ENCODE measurements around the gene APAF1.

Gene APAF1

DNA sequence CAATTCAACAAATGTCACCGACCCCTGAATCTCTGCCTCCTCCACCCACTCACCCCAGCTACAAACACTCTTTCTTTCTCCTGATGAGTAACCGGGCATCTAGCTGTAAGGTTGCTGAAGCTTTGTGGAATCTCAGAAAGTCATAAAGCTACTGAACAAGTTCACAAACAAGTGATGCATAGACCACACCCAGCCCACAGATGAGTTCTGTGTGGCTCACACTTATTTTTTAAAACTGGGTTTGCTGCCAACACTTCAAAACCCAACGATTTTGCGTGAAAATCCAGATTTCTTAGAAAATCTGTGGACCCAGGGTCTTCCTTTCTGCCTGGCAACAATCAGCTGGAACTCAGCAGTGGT is 96.1 kb downstream of the APAF1 start:
- TF ChIP-seq, protein P1, sequence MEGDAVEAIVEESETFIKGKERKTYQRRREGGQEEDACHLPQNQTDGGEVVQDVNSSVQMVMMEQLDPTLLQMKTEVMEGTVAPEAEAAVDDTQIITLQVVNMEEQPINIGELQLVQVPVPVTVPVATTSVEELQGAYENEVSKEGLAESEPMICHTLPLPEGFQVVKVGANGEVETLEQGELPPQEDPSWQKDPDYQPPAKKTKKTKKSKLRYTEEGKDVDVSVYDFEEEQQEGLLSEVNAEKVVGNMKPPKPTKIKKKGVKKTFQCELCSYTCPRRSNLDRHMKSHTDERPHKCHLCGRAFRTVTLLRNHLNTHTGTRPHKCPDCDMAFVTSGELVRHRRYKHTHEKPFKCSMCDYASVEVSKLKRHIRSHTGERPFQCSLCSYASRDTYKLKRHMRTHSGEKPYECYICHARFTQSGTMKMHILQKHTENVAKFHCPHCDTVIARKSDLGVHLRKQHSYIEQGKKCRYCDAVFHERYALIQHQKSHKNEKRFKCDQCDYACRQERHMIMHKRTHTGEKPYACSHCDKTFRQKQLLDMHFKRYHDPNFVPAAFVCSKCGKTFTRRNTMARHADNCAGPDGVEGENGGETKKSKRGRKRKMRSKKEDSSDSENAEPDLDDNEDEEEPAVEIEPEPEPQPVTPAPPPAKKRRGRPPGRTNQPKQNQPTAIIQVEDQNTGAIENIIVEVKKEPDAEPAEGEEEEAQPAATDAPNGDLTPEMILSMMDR (IDR thresholded peaks at IDR 0.05; ENCODE audit: extremely low read depth, missing control alignments), result no peak
- no peak for DNase-seq (ENCODE audit: low spot score)

DNA sequence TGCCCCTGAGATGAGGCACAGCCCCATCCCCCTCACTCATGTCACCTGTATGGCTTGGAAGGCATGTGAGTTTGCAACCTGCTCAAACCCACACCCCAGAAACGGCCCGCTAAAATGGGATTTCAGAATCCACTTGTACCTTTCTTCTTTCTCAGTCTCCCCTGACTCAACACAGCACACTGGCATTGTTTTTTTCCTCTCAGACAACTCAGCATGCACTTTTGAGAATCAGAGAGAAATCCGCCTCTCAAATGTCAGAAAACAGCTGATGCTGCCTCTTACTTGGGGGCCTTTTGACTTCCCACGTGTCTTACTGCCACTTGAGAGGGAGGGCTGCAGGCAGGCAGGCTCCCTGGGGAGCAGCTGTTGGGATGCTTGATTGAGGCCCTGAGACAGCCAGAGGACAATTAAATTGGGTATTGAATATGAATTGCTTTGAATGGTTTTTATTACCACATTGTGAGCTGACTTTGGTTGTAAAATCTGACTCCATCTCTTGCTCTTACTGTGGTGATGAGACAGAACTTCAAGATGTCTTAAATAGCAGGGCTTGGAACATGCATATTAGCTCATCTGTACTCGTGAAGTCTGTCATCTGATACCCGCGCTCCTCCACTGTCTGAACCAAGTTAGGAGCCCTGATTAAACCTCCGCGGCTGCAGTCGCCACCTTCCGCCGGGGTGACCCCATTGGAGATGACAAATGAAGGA is 96.6 kb downstream of the APAF1 start:
- DNase-seq (ENCODE audit: low spot score), result no peak
- TF ChIP-seq, protein P1 (IDR thresholded peaks at IDR 0.05; ENCODE audit: extremely low read depth, missing control alignments), result no peak

DNA sequence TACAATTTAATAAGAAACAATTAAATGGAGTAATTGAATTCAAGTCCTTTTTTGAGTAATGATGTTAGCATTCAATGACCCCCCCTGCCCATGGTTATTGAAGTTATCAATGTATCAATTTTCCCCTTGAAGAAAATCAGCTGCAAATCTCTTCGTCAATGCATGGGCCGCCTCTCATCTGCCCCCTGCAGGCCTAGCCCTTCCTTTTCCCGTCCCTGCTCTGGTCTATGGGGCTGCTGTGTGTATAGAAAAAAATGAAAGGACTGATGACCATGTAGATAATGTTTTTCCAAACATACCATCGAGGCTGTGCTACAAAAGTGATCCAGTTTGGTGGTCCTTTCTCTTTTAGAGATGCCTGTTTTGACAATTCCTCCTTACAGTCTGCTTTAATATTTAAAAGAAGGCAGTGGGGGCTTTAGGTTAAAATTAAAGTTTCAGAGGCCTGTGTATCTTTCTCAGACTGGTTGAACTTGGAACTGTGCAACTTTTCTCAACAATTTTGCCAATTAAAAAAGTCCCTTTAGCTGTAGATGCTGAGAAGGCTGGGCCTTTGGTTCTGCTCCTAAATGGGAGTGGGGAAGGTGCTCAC is 98.4 kb downstream of the APAF1 start:
- DNase-seq (ENCODE audit: low spot score), result peak; percentile 58
- TF ChIP-seq, protein P1 (IDR thresholded peaks at IDR 0.05; ENCODE audit: extremely low read depth, missing control alignments), result peak; percentile 72

DNA sequence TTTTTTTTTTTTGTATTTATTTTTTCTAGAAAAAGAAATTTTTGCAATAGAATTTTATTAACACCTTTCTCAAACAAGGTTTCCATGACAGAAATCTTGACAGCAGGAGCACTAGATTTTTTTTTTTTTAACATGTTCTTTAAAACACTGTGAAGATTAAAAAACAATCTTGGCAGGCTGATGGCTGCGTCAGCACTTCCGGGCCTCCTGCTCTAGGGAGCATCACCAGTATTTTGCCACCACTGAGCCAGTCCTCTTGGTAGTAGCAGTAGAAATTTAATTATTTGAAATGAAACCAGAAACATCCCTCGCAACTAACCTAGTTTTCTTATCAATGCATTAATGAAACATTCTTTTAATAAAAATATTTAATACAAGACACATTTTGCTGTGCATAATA is 99.6 kb downstream of the APAF1 start:
- DNase-seq (ENCODE audit: low spot score), result no peak
- TF ChIP-seq, protein P1 (IDR thresholded peaks at IDR 0.05; ENCODE audit: extremely low read depth, missing control alignments), result no peak

DNA sequence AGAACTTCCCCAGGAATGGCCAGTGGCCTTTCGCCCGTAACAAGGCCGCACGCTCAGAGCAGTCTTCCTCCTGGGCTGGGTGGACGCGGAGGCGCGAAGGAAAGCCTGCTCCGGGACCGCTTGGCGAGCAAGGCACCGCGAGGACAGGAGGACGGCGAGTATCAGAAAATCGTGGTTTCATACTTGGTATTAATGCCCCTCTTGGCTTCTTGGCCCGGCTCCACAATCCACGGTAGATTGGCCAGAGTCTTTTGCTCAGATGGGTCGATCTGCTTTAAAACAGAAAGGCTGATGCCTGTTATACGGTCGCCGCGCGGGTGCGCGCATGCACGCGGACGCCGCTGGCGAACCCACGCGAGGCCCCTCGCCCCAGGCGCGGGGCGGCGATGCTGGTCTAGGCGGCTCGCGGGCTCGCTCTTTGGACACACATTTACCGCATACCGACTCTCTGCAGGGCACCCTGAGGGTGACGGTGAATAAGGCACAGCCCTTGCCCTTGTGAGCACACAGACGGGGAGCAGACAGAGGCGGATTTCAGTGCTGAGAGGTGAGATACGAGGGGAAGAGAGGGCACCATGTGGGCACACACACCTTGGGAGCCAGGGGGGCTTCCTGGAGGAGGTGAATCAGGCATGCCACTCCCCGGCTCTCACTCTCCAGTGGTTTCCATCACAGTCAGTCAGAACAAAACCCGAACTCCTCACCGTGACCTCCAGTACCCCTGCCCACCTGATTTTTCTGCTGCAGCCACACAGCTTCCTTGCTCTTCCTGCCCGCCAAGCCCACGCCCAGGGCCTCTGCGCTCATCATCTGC is 100.7 kb downstream of the APAF1 start:
- DNase-seq (ENCODE audit: low spot score), result no peak
- TF ChIP-seq, protein P1 (IDR thresholded peaks at IDR 0.05; ENCODE audit: extremely low read depth, missing control alignments), result no peak

DNA sequence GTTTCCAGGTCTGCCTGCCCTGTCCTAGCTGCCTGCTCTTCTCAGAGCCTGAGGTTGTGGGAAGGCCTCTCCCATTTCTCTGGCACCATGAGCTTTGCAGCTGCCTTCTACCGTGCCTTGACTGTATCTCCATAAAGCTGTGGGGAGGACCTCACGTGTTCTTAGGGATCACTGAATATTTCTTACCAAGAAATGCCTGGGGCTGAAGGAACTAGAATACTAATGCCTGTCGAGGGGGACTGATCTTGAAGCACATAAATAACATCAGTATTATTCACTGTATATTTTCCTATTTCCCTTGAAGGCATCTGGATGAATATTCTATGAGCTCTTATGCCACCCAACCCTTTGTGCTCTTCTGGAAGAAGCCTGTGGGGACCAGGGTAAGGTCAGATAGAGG is 103.4 kb downstream of the APAF1 start:
- TF ChIP-seq, protein P1 (IDR thresholded peaks at IDR 0.05; ENCODE audit: extremely low read depth, missing control alignments), result no peak
- DNase-seq (ENCODE audit: low spot score), result no peak

DNA sequence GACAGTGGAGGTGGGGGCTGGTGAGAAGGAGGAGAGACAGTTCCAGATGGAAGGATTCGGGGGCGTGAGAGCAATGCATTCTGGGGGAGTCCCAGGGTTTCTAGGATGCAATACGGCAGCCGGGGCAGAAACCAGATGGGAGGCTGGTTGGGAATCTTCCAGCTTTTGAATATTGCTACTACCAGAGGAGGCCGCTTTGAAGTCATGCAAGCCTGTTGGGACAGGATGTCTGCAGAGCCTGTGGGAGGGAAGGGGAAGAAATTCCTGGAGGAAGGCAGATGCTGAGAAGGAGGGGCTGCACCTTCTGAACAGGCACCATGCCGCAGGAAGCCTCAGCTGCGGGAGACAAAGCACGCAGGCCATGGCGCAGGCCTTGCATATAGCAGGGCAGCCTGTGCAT is 105.4 kb downstream of the APAF1 start:
- no peak for DNase-seq (ENCODE audit: low spot score)
- TF ChIP-seq, protein P1 (IDR thresholded peaks at IDR 0.05; ENCODE audit: extremely low read depth, missing control alignments), result no peak
